ENCODE measurements around the gene CHRNA4. TPM values are rescaled to one million over a fixed set of nuclear protein-coding genes. Genes with fewer than 3 reads are reported as not detected.

The CHRNA4 gene
- total and polyA plus RNA-seq, 2 of the 13 experiments (the other 11 are each of a cell fraction or from before 2014, with no cell fraction given): not detected

GRCh38 chr20:63384336-63384735 is 23.2 kb upstream of the CHRNA4 start (continued):
- TF ChIP-seq RERE (CRISPR knock-in tag; IDR thresholded peaks at IDR 0.05; ENCODE audit: low read depth) (no peak), NFKBIZ (CRISPR knock-in tag; IDR thresholded peaks at IDR 0.05) (no peak), HNF4A (CRISPR knock-in tag; IDR thresholded peaks at IDR 0.05) (no peak), PAWR (CRISPR knock-in tag; IDR thresholded peaks at IDR 0.05; ENCODE audit: borderline replicate concordance) (no peak), GLI4 (CRISPR knock-in tag; IDR thresholded peaks at IDR 0.05; ENCODE audit: borderline replicate concordance) (no peak), MLLT10 (CRISPR knock-in tag; IDR thresholded peaks at IDR 0.05) (no peak), POLR2AphosphoS2 (IDR thresholded peaks at IDR 0.05; ENCODE audit: low read depth, low read length) (no peak), PCBP1 (IDR thresholded peaks at IDR 0.05; ENCODE audit: borderline replicate concordance, low read depth, low read length) (no peak), RBM39 (IDR thresholded peaks at IDR 0.05; ENCODE audit: low read depth, low read length, poor library complexity, severe bottlenecking) (no peak)
